HepG2 (cell line): ENCODE data around the gene SCNM1. TPM values are rescaled to one million over a fixed set of nuclear protein-coding genes. Genes with fewer than 3 reads are reported as not detected.

Experiments used
- ARHGAP35 ChIP-seq: sonication (generic); formaldehyde crosslinking; IDR thresholded peaks from 2 replicates; pipeline ENCODE4 v1.9.0; 2022; ENCODE audit warnings: mild to moderate bottlenecking, inconsistent platforms, moderate library complexity, missing genetic modification reagents, borderline replicate concordance
- DMAP1 ChIP-seq: IDR thresholded peaks from 2 replicates; pipeline ENCODE4 v1.6.1; 2016
- GABPA ChIP-seq, 2 experiments: IDR thresholded peaks; 2 replicates each; pipeline ENCODE4 v1.6.1; 2011 to 2016; ENCODE audit warnings: low read depth in 2 of 2, low read length in 1 of 2, missing biosample characterization in 1 of 2, missing genetic modification characterization in 1 of 2
- GATAD2A ChIP-seq: IDR thresholded peaks from 2 replicates; pipeline ENCODE4 v1.6.1; 2016
- GRHL1 ChIP-seq: sonication (generic); formaldehyde crosslinking; conservative IDR thresholded peaks from 2 replicates; pipeline ENCODE4 v1.8.0; 2022; ENCODE audit warnings: missing genetic modification reagents
- HNF4A ChIP-seq: sonication (generic); formaldehyde crosslinking; IDR thresholded peaks from 2 replicates; pipeline ENCODE4 v1.4.0; 2020; ENCODE audit warnings: missing genetic modification reagents
- IKZF4 ChIP-seq: sonication (generic); formaldehyde crosslinking; IDR thresholded peaks from 2 replicates; pipeline ENCODE4 v1.5.1; 2020; ENCODE audit warnings: borderline replicate concordance, mild to moderate bottlenecking, low read depth, missing genetic modification reagents; ENCODE audit errors: not compliant biosample characterization
- PCBP2 ChIP-seq: fragments of 200-400 bp; formaldehyde crosslinking; optimal IDR thresholded peaks from 2 replicates; pipeline ENCODE3; 2018; ENCODE audit warnings: low read length, low read depth; ENCODE audit not compliant: poor library complexity, severe bottlenecking
- PRPF4 ChIP-seq: fragments of 200-400 bp; formaldehyde crosslinking; IDR thresholded peaks from 2 replicates; pipeline ENCODE4 v1.6.1; 2016; ENCODE audit warnings: low read length, low read depth; ENCODE audit not compliant: poor library complexity, severe bottlenecking
- RELA ChIP-seq: sonication (generic); formaldehyde crosslinking; IDR thresholded peaks from 2 replicates; pipeline ENCODE4 v1.4.0; 2020; ENCODE audit warnings: missing genetic modification reagents
- SIX4 ChIP-seq: sonication (generic); formaldehyde crosslinking; IDR thresholded peaks from 2 replicates; pipeline ENCODE4 v1.4.0; 2020; ENCODE audit warnings: missing genetic modification reagents
- SMARCC2 ChIP-seq: fragments of 450-650 bp; IDR thresholded peaks from 2 replicates; pipeline ENCODE4 v1.6.1; 2017; ENCODE audit warnings: antibody characterized with exemption, mild to moderate bottlenecking
- SOX13 ChIP-seq, 3 experiments: fragments of 450-650 bp in 1 of 3; sonication (generic) in 1 of 3; formaldehyde crosslinking in 1 of 3; IDR thresholded peaks in 2 of 3; conservative IDR thresholded peaks in 1 of 3; 2 replicates each; pipeline versions ENCODE4 v1.5.0 to v1.6.1; 2016 to 2020; ENCODE audit warnings: antibody characterized with exemption in 1 of 3, mild to moderate bottlenecking in 1 of 3, missing compliant biosample characterization in 1 of 3, missing genetic modification reagents in 1 of 3, moderate library complexity in 1 of 3
- TCF12 ChIP-seq, 2 experiments: fragments of 450-650 bp in 1 of 2; sonication (generic) in 1 of 2; formaldehyde crosslinking in 1 of 2; IDR thresholded peaks; 2 replicates each; pipeline versions ENCODE4 v1.6.1 to v1.8.0; 2017 to 2022; ENCODE audit warnings: antibody characterized with exemption in 1 of 2, mild to moderate bottlenecking in 1 of 2, missing genetic modification reagents in 1 of 2, moderate library complexity in 1 of 2
- ZBTB2 ChIP-seq: sonication (generic); formaldehyde crosslinking; IDR thresholded peaks from 2 replicates; pipeline ENCODE4 v1.8.0; 2022; ENCODE audit warnings: low read depth, missing genetic modification reagents
- ZNF180 ChIP-seq: sonication (generic); formaldehyde crosslinking; IDR thresholded peaks from 2 replicates; pipeline ENCODE4 v1.4.0; 2020; ENCODE audit warnings: low read depth, missing genetic modification reagents, borderline replicate concordance
- ZNF20 ChIP-seq: sonication (generic); formaldehyde crosslinking; IDR thresholded peaks from 2 replicates; pipeline ENCODE4 v1.4.0; 2020; ENCODE audit warnings: mild to moderate bottlenecking, moderate library complexity, missing genetic modification reagents
- ZNF30 ChIP-seq: sonication (generic); formaldehyde crosslinking; IDR thresholded peaks from 2 replicates; pipeline ENCODE4 v1.5.0; 2020; ENCODE audit warnings: mild to moderate bottlenecking, missing genetic modification reagents
- ZNF629 ChIP-seq: sonication (generic); formaldehyde crosslinking; conservative IDR thresholded peaks from 2 replicates; pipeline ENCODE4 v1.5.0; 2020; ENCODE audit warnings: missing genetic modification reagents
- ZNF775 ChIP-seq: sonication (generic); formaldehyde crosslinking; IDR thresholded peaks from 2 replicates; pipeline ENCODE4 v1.4.0; 2020; ENCODE audit warnings: missing genetic modification reagents, mild to moderate bottlenecking, moderate library complexity, borderline replicate concordance
- ZNF850 ChIP-seq: sonication (generic); formaldehyde crosslinking; conservative IDR thresholded peaks from 2 replicates; pipeline ENCODE4 v1.9.0; 2021; ENCODE audit warnings: mild to moderate bottlenecking, missing genetic modification reagents
- ZZZ3 ChIP-seq: sonication (generic); formaldehyde crosslinking; IDR thresholded peaks from 2 replicates; pipeline ENCODE4 v1.4.0; 2020; ENCODE audit warnings: missing genetic modification reagents, mild to moderate bottlenecking, borderline replicate concordance
- polyA plus RNA-seq, 8 experiments: library from polyadenylated mRNA; depleted of rRNA in 3 of 8; stranded (reverse) in 7 of 8; unstranded in 1 of 8; fragments of >200 nt; fragmentation: Illumina TruSeq in 4 of 8; extraction: Trizol in 4 of 8; gene quantifications; 2 replicates each; pipeline versions ENCODE4 v1.2.1 to v1.2.3, GENCODE V29; 2011 to 2016; ENCODE audit warnings: low read depth in 4 of 8, missing spikeins in 1 of 8, mixed read lengths in 1 of 8; ENCODE audit not compliant: insufficient read depth in 1 of 8
- total RNA-seq, 5 experiments: library from RNA; depleted of rRNA; stranded (reverse); fragments of >200 nt; fragmentation: Illumina TruSeq; extraction: Trizol; gene quantifications; 2 replicates each; pipeline ENCODE4 v1.2.3, GENCODE V29; 2016; ENCODE audit warnings: low read depth in 1 of 5
- TF ChIP-seq, protein P1 (sequence below): sonication (generic); formaldehyde crosslinking; conservative IDR thresholded peaks from 2 replicates; pipeline ENCODE4 v1.5.0; 2020; ENCODE audit warnings: missing genetic modification reagents
- TF ChIP-seq, protein P2 (sequence below): sonication (generic); formaldehyde crosslinking; IDR thresholded peaks from 2 replicates; pipeline ENCODE4 v1.8.1; 2023; ENCODE audit warnings: mild to moderate bottlenecking, missing genetic modification reagents, borderline replicate concordance

The SCNM1 gene
- total and polyA plus RNA-seq, 2 of the 13 experiments (the other 11 are each of a cell fraction or from before 2014, with no cell fraction given), result 16.3 to 31.5 TPM

DNA sequence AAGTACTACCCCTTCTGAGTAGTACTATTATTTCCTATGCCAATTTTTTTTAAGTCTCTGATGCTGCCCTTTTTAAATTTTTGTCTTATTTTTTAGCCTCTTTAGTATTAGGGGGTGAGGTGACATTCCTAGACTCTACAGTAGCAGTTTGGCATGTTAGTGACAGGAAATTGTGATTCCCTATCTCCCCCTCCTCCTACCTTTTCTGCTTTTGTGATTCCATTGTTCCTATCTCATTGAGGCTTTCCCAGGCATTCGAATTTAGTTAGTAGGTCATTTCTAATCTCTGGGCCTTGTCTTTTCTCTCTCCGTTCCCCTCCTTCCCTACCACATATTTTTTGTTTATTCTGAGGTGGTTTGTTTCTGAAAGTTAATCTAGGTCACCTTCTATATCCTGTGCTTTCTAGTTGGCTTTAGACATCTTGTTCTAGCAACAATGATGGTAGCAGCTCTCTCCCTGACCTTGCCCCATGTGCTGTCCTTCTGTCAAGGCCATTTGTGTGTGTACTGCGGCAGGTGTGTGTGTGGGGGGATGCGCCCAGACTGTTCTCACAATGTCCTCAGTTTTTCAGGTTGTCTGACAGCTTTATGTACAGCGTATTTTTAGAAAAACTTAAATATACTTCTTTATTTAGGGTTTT is 41.1 kb upstream of the SCNM1 start (continued):
- TF ChIP-seq IKZF4 (CRISPR knock-in tag), result no peak
- no peak for TF ChIP-seq SMARCC2
- TF ChIP-seq ZNF775 (CRISPR knock-in tag), result no peak
- peak; percentile 55 for TF ChIP-seq HNF4A (CRISPR knock-in tag)
- TF ChIP-seq SIX4, result no peak
- no peak for TF ChIP-seq ZNF850 (CRISPR knock-in tag)
- no peak for TF ChIP-seq RELA
- no peak for TF ChIP-seq DMAP1
- TF ChIP-seq PCBP2, result no peak
- TF ChIP-seq SOX13 (IDR thresholded peaks at IDR 0.05), result no peak
- TF ChIP-seq SOX13 (CRISPR knock-in tag; conservative IDR thresholded peaks at IDR 0.05 in 1 of 2, IDR thresholded peaks at IDR 0.05 in 1 of 2), result peak in 1 of 2 experiments; percentile 62; a peak in 2 of 4 replicates
- TF ChIP-seq PRPF4, result no peak
- no peak for TF ChIP-seq ZZZ3 (CRISPR knock-in tag)
- TF ChIP-seq, protein P1, sequence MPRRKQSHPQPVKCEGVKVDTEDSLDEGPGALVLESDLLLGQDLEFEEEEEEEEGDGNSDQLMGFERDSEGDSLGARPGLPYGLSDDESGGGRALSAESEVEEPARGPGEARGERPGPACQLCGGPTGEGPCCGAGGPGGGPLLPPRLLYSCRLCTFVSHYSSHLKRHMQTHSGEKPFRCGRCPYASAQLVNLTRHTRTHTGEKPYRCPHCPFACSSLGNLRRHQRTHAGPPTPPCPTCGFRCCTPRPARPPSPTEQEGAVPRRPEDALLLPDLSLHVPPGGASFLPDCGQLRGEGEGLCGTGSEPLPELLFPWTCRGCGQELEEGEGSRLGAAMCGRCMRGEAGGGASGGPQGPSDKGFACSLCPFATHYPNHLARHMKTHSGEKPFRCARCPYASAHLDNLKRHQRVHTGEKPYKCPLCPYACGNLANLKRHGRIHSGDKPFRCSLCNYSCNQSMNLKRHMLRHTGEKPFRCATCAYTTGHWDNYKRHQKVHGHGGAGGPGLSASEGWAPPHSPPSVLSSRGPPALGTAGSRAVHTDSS, result no peak
- TF ChIP-seq ZNF180 (CRISPR knock-in tag), result no peak
- no peak for TF ChIP-seq GRHL1
- no peak for TF ChIP-seq ZNF30 (CRISPR knock-in tag)
- TF ChIP-seq ZNF20 (CRISPR knock-in tag), result no peak
- peak; percentile 55; the same call in 1 of the 2 replicates for TF ChIP-seq GATAD2A (CRISPR knock-in tag)
- no peak for TF ChIP-seq ZBTB2 (CRISPR knock-in tag)
- TF ChIP-seq ARHGAP35 (CRISPR knock-in tag), result no peak
- TF ChIP-seq TCF12 (IDR thresholded peaks at IDR 0.05), result no peak
- no peak for TF ChIP-seq TCF12 (CRISPR knock-in tag; IDR thresholded peaks at IDR 0.05)
- no peak for TF ChIP-seq ZNF629
- TF ChIP-seq, protein P2, sequence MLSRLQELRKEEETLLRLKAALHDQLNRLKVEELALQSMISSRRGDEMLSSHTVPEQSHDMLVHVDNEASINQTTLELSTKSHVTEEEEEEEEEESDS (CRISPR knock-in tag), result no peak
- no peak for TF ChIP-seq GABPA (IDR thresholded peaks at IDR 0.05; ENCODE audit: low read depth, low read length)
- no peak for TF ChIP-seq GABPA (CRISPR knock-in tag; IDR thresholded peaks at IDR 0.05; ENCODE audit: low read depth)
